Activated CD4-positive, alpha-beta T cell treated with anti-CD3 and anti-CD28 coated beads, Interleukin-2, amount 10 ng/mL, durations not matched to agents 24 days and 14 days (primary cell): Measurements from ENCODE around the gene USO1. TPM values are rescaled to one million over a fixed set of nuclear protein-coding genes. Genes with fewer than 3 reads are reported as not detected.
"Not testable (repeated sequence)": the region's sequence is repeated elsewhere in the genome, so short reads cannot be mapped to it uniquely, and the experiment has no call there.

Experiments
- DNase-seq: peaks from one replicate; pipeline ENCODE4 v3.0.0; 2022
- H3K27ac Mint-ChIP-seq: one replicate; pipeline ENCODE4 v1.8.0; 2022; ENCODE audit warnings: mild to moderate bottlenecking, mixed read lengths
- H3K27me3 Mint-ChIP-seq: one replicate; pipeline ENCODE4 v1.8.0; 2022; ENCODE audit warnings: mixed read lengths
- H3K36me3 Mint-ChIP-seq: one replicate; pipeline ENCODE4 v1.8.0; 2022; ENCODE audit warnings: low read depth, mild to moderate bottlenecking, mixed read lengths
- H3K4me1 Mint-ChIP-seq: one replicate; pipeline ENCODE4 v1.8.0; 2021; ENCODE audit warnings: mixed read lengths
- H3K4me3 Mint-ChIP-seq: one replicate; pipeline ENCODE4 v1.8.0; 2022; ENCODE audit warnings: mild to moderate bottlenecking, moderate library complexity, mixed read lengths
- H3K9me3 Mint-ChIP-seq: one replicate; pipeline ENCODE4 v1.8.0; 2021; ENCODE audit warnings: mixed read lengths
- intact Hi-C: fragments of 100-400 bp; cut with micrococcal nuclease; formaldehyde crosslinking; loops from one replicate; pipeline ENCODE4 v1.15.1; 2023
- total RNA-seq: library from RNA; stranded (reverse); gene quantifications from 2 replicates; pipeline ENCODE4 v1.2.3, GENCODE V29; 2022

Gene USO1
- total RNA-seq, 1 donor from 2014 or later, result 42.8 TPM

DNA sequence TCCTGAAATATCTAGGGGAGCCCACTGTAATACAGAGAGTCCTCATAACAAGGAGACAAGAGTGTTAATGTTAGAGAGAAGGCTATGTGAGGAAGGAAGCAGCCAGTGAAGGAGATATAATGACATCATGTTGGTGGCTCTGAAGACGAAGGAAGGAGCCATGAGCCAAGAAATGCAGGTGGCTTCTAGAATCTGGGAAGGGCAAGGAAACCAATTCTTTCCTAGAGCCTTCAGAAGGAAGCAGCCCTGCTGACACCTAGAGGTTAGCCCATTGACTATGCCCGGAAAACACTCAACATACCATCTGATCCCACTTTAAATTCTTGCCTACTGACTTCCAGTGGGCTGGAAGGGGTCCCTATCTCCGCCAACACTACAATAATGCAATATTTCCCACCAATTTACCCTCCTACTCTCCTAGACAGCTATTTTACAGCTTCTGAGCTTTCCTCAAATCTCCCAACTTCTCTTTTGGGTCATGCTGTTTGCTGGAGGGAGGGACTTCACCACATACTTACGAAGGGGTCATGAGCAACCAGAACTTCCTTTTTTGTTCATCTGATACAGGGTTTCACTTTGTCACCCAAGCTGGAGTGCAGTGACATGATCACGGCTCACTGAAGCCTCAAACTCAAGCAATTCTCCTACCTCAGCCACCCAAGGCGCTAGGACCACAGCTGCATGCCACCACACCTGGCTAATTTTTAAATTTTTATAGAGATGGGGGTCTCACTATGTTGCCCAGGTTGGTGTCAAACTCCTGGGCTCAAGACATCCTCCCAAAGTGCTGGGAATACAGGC lies 26.0 kb upstream of the USO1 start:
- Mint-ChIP-seq H3K4me1 (peaks cover 27% of the 10 kb centered on the region), H3K9me3 (peaks cover 4% of the 10 kb centered on the region), H3K27ac (peak overlapping the region; percentile 80), H3K27me3 (no peaks in the 10 kb centered on the region), H3K36me3 (peaks cover 5% of the 10 kb centered on the region), H3K4me3 (peak overlapping the region; percentile 27)
- DNase-seq, result peak; percentile 71
- intact Hi-C loops, result loop anchor here (2.0 to 5.0 kb wide), 3 partner anchors 16 to 66 kb away; partner anchors contain the start of genes CDKL2 and USO1

DNA sequence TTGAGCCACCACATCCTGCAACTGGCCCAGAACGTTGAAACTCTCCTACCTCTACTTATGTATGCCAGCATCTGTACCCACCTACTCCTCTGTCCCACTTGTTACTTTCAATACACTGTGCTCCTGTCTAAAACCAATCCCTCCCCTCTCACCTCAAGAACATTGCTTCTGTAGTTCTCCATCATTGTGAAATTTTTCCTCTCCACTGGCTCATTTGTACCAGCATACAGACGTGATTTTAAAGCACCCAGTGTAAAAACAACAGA lies 25.5 kb upstream of the USO1 start:
- Mint-ChIP-seq H3K4me3 (peak overlapping the region; percentile 27), H3K27me3 (no peaks in the 10 kb centered on the region), H3K27ac (peak overlapping the region; percentile 80), H3K4me1 (peaks cover 27% of the 10 kb centered on the region), H3K36me3 (peaks cover 4% of the 10 kb centered on the region), H3K9me3 (peaks cover 2% of the 10 kb centered on the region)
- intact Hi-C loops, result loop anchor here (1.0 to 5.0 kb wide), 4 partner anchors 16 to 67 kb away; partner anchors contain the start of genes CDKL2 and USO1
- DNase-seq, result no peak

DNA sequence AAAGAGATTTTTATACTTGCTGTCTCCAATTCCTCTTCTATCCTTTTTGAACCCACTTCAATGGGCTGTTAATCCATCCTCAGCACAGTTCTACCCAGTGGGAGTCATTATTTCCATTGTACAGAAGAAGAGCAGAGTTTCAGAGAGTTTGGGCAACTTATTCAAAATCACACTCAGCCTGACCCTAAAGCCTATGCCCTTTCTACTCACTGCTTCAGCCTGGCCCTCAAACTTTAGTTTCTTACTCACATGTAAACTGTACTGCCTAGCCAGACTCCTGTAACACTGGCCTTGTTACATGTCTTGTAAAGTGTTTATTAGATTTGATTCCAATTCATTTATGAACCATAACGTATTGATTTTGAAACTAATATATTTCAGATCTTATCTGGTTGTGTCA lies 25.1 kb upstream of the USO1 start:
- H3K9me3 Mint-ChIP-seq, result no peaks in the 10 kb centered on the region
- peaks cover 3% of the 10 kb centered on the region for H3K36me3 Mint-ChIP-seq
- intact Hi-C loops, result loop anchor here (1.0 to 5.0 kb wide), 4 partner anchors 16 to 67 kb away; partner anchors contain the start of genes CDKL2 and USO1
- peaks cover 27% of the 10 kb centered on the region for H3K4me1 Mint-ChIP-seq
- no peaks in the 10 kb centered on the region for H3K27me3 Mint-ChIP-seq
- peak overlapping the region; percentile 80 for H3K27ac Mint-ChIP-seq
- DNase-seq, result no peak
- peak overlapping the region; percentile 27 for H3K4me3 Mint-ChIP-seq

DNA sequence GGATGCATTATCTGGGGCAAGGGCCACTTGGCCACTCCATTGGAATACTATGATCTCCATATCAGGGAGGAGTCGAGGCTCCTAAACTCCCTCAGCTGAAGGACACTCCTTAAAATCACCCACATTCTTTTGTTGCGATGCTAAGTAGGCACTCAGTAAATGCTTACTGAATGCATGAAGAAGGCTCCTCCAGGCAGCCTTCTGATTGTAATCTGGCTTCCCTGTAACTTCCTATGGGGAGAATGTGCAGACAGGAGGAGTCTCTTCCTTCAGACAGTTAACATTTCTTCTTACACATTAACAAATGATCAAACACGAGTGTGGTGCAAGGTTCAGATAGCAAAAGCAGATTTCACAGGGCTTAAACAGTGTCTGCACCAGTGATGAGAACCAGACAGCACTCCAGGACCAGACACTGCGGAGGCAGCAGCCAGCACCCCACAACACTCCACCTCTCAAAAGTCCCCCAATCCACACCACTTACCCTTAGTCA lies 21.4 kb upstream of the USO1 start:
- Mint-ChIP-seq H3K27me3 (no peaks in the 10 kb centered on the region), H3K4me3 (no peak overlapping the region), H3K36me3 (no peaks in the 10 kb centered on the region), H3K4me1 (peaks cover 16% of the 10 kb centered on the region), H3K27ac (no peak overlapping the region), H3K9me3 (no peaks in the 10 kb centered on the region)
- no peak for DNase-seq
- intact Hi-C loops, result no loop called here

DNA sequence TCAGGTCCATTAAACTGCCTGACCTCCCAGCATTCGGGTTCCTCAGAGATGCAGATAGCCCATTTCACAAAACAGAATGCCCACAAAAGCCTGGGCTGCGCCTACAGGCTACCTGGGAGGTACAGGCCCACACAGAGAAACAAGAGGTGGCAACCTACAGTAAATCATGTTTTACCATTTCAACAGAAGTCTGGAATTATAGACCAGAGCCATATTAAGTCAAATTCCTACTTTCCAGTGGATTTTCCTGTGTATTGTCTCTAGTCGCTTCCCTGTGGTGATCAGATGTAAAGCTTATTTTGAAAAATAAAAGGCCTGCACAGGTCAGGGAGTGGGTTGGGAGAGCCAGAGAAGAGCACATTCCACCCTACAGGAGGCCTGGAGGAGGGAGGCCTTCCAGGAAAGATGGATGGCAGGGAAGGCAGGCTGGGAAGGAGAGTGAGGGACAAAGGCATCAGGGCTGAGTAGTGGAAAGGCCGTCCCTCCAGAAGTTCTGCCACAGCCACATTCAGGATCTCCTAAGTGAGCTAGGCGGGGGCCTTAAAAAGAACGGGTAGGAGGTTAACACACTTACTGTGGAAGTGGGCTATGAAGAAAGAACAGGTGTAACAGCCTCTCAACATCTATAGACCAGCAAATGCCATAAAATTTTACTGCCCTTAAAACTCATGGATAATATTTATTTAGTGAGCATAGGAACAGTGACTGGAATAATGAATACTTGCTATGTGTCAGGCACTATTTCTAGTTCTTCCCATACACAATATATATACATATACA lies 19.0 kb upstream of the USO1 start:
- no peaks in the 10 kb centered on the region for H3K27me3 Mint-ChIP-seq
- no peaks in the 10 kb centered on the region for H3K36me3 Mint-ChIP-seq
- H3K4me3 Mint-ChIP-seq, result no peak overlapping the region
- H3K27ac Mint-ChIP-seq, result no peak overlapping the region
- intact Hi-C loops, result no loop called here
- DNase-seq, result no peak
- no peaks in the 10 kb centered on the region for H3K9me3 Mint-ChIP-seq
- H3K4me1 Mint-ChIP-seq, result peaks cover 6% of the 10 kb centered on the region

DNA sequence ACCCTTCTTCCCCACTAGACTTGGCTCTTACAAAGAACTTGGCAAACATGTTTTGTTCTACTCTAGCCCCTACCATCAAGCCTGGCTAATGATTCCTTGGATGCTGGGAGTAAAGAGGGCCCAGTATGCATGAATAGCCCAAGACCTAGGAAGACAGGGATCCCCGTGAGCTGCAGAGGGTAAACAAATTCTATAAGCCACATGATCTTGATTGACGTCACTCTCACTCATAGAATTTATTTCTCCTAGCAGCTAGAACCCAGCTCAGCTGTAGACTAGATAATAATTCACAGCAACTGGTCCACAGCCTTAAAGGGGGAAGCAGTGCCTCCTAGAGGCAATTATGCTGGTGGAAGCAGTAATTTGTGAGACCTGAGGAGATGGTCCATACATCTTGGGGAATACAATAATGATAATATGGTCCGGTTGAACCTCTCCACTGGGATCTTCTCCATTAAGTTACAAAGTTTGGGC lies 16.1 kb upstream of the USO1 start:
- H3K27me3 Mint-ChIP-seq, result no peaks in the 10 kb centered on the region
- H3K36me3 Mint-ChIP-seq, result no peaks in the 10 kb centered on the region
- DNase-seq, result peak; percentile 87
- H3K4me1 Mint-ChIP-seq, result peaks cover 6% of the 10 kb centered on the region
- peak overlapping the region; percentile 69 for H3K27ac Mint-ChIP-seq
- no peaks in the 10 kb centered on the region for H3K9me3 Mint-ChIP-seq
- H3K4me3 Mint-ChIP-seq, result no peak overlapping the region
- intact Hi-C loops, result loop anchor here (1.0 kb wide), 1 partner anchor 53 kb away; no protein-coding TSS in a partner anchor

DNA sequence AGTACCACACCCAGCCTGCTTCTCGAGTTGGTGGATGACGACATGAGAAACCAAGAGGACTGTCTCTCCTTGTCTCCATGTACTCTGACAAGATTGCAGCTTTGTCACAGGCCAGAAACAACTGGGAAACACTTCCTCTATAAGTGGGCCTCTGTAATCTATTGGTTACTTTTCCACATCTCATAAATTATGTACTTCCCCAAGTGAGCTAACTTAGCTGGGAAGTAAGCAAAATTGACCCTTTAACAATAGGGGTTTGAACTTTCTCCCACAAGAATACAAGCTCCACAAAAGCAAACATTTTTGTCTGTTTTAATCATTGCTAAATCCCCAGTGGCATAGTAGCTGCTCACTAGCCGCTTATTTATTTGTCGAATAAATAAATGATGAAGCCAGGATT lies 14.1 kb upstream of the USO1 start:
- H3K4me3 Mint-ChIP-seq, result no peak overlapping the region
- H3K4me1 Mint-ChIP-seq, result peaks cover 10% of the 10 kb centered on the region
- H3K27me3 Mint-ChIP-seq, result no peaks in the 10 kb centered on the region
- no peak overlapping the region for H3K27ac Mint-ChIP-seq
- H3K36me3 Mint-ChIP-seq, result no peaks in the 10 kb centered on the region
- no peaks in the 10 kb centered on the region for H3K9me3 Mint-ChIP-seq
- intact Hi-C loops, result no loop called here
- no peak for DNase-seq

DNA sequence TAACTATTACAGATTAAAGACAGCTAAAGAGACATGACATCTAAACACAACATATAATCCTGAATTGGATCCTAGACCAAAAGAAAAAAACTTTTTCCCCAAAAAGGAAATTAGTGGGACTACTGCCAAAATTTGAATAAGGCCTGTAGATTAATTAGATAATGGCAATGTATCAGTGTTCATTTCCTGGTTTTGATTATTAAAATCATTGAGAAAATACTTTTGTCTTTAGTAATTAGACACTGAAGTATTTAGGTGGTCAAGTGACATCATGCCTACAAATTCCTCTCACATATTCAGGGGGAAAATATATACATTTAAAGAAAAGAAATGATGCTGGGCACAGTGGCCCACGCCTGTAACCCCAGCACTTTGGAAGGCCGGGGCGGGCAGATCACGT lies 10.4 kb upstream of the USO1 start:
- Mint-ChIP-seq H3K4me3 (no peak overlapping the region), H3K4me1 (peaks cover 7% of the 10 kb centered on the region), H3K27me3 (no peaks in the 10 kb centered on the region)

DNA sequence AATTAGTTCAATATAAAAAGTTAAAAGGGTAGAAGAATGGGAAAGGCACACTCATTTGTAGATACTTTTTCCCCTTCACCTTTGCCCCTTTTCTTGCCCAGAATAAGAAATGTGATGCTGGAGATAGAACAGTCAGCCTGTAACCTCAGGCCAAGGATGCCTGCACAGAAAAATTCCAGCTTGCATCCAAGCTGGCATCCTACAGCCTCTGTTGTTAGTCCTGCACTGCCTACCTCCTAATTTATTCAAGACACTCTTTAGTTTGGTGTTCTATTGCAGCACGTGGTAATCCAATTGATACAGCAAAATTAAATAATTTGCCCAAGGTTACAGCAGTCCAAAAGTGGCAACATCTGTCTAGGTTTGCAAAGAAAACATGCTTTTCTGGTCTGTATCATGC lies 9.7 kb upstream of the USO1 start:
- Mint-ChIP-seq H3K4me3 (no peak overlapping the region), H3K36me3 (peaks cover 7% of the 10 kb centered on the region), H3K27ac (no peak overlapping the region), H3K4me1 (peaks cover 5% of the 10 kb centered on the region), H3K27me3 (no peaks in the 10 kb centered on the region), H3K9me3 (no peaks in the 10 kb centered on the region)
- intact Hi-C loops, result no loop called here
- no peak for DNase-seq

More for the DNA sequence above, 10.4 kb upstream of the USO1 start:
- intact Hi-C loops, result no loop called here
- no peak for DNase-seq
- Mint-ChIP-seq H3K27ac (no peak overlapping the region), H3K36me3 (peaks cover 7% of the 10 kb centered on the region), H3K9me3 (no peaks in the 10 kb centered on the region)

DNA sequence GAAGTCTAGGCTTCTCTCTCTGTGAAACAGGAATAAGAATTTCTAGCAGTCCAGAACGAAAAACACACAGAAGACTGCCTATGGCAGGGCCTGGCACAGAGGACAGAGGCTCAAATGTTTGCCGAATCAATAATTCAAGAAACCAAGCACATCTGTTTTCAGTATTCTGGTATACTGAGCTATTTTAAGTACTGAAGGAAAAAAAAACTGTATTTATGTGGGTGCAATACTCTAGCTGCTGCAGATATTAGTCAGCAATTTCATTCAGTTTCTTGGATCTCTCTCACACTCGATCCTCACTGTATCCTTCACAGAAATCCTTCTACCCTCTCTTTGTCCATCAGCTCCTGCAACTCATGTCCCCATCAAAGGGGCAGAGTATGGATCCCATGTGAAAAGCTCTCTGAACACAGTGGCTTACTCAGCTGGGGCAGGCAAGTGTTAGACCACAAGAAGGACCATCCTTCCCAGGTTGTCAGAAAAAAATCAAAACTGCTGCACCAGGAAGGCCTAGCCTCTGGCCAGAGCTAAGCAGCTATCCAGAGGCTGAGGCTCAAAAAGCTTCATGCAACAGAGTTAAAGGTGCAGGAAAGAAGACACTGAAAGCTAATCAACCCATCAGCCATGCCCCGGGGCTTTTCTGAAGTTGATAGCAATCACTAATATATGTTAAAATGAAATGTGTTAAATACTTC lies 9.1 kb upstream of the USO1 start:
- H3K27ac Mint-ChIP-seq, result no peak overlapping the region
- intact Hi-C loops, result no loop called here

DNA sequence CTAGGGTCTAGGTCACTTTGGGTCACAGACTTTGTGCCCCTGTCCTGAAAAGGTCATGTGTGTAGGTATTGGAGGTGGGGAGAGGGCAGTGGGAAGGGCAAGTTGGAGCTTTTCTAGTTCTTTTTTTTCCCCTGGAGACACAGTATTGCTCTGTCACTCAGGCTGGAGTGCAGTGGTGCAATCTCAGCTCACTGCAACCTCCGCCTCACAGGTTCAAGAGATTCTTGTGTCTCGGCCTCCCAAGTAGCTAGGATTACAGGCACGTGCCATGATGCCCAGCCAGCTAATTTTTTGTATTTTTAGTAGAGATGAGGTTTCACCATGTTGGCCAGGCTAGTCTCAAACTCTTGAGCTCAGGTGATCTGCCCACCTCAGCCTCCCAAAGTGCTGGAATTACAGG lies 8.3 kb upstream of the USO1 start:
- DNase-seq, H3K4me3 Mint-ChIP-seq, H3K27me3 Mint-ChIP-seq, H3K4me1 Mint-ChIP-seq, H3K9me3 Mint-ChIP-seq, intact Hi-C loops, H3K36me3 Mint-ChIP-seq, H3K27ac Mint-ChIP-seq: not testable (repeated sequence)

More for the DNA sequence above, 9.1 kb upstream of the USO1 start:
- peaks cover 7% of the 10 kb centered on the region for H3K36me3 Mint-ChIP-seq
- no peaks in the 10 kb centered on the region for H3K27me3 Mint-ChIP-seq
- no peak for DNase-seq
- peaks cover 5% of the 10 kb centered on the region for H3K4me1 Mint-ChIP-seq
- H3K9me3 Mint-ChIP-seq, result no peaks in the 10 kb centered on the region
- H3K4me3 Mint-ChIP-seq, result no peak overlapping the region

DNA sequence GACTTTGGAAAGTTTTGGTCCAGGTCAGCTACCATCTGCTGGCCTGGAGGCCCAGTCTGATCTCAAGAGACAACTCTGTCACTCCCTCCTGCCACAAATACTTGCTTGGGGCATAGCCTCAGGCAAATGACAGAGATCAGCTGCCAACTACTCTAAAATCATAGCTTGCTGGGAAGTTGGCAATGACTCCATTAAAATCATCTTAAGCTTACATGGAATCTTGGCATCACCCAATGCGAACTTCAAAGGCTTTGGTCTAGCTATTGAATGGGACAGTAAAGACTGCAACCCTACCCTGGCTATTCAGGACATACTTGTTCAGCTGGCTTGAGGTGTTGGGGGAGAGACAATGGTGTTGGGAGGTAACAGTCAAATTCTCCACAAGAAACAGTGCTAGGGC lies 7.0 kb upstream of the USO1 start:
- H3K27ac Mint-ChIP-seq, result no peak overlapping the region
- intact Hi-C loops, result no loop called here
- H3K36me3 Mint-ChIP-seq, result peaks cover 7% of the 10 kb centered on the region
- H3K27me3 Mint-ChIP-seq, result no peaks in the 10 kb centered on the region
- DNase-seq, result no peak
- H3K9me3 Mint-ChIP-seq, result no peaks in the 10 kb centered on the region
- H3K4me3 Mint-ChIP-seq, result no peak overlapping the region
- peaks cover 8% of the 10 kb centered on the region for H3K4me1 Mint-ChIP-seq

DNA sequence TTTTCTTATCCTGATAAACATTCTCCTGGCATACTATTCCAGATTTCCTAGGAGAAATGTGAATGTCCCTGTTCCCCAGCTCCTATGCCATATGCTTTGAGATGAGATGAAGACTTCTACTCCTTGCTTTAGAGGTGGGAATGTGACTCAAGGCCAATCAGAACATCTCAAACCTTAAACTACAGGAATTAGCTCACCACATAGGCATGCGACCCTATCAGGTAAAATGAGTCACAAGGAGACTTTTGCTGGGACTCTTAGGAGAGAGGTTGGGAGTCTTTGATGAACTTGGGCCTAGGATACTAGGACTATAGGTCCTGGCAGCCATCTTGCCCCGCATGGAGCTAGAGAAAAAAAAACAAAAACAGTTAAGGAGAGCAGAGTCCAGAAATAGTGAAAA lies 5.8 kb upstream of the USO1 start:
- Mint-ChIP-seq H3K27ac (no peak overlapping the region), H3K4me3 (no peak overlapping the region), H3K4me1 (peaks cover 15% of the 10 kb centered on the region), H3K9me3 (no peaks in the 10 kb centered on the region), H3K36me3 (peaks cover 7% of the 10 kb centered on the region), H3K27me3 (no peaks in the 10 kb centered on the region)
- no peak for DNase-seq
- intact Hi-C loops, result no loop called here
